Measurements from ENCODE around the gene HNRNPLL.

- TF ChIP-seq POLR2AphosphoS5 (IDR thresholded peaks at IDR 0.05), result peak in 1 of 3 donors; percentile 1
- TF ChIP-seq, protein P1, sequence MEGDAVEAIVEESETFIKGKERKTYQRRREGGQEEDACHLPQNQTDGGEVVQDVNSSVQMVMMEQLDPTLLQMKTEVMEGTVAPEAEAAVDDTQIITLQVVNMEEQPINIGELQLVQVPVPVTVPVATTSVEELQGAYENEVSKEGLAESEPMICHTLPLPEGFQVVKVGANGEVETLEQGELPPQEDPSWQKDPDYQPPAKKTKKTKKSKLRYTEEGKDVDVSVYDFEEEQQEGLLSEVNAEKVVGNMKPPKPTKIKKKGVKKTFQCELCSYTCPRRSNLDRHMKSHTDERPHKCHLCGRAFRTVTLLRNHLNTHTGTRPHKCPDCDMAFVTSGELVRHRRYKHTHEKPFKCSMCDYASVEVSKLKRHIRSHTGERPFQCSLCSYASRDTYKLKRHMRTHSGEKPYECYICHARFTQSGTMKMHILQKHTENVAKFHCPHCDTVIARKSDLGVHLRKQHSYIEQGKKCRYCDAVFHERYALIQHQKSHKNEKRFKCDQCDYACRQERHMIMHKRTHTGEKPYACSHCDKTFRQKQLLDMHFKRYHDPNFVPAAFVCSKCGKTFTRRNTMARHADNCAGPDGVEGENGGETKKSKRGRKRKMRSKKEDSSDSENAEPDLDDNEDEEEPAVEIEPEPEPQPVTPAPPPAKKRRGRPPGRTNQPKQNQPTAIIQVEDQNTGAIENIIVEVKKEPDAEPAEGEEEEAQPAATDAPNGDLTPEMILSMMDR (IDR thresholded peaks at IDR 0.05 in 8 of 11, conservative IDR thresholded peaks at IDR 0.05 in 3 of 11), result no peak
- TF ChIP-seq POLR2A (IDR thresholded peaks at IDR 0.05), result no peak
These were observed 1.1 kb downstream of the HNRNPLL start for GRCh38 chr2:38601463-38602135.
